Thyroid gland (tissue), 4 donors: ENCODE results near the gene TNS3.

Experiments used
- POLR2A ChIP-seq, 2 donors: fragments of 450-650 bp; IDR thresholded peaks; one replicate each; pipeline ENCODE4 v1.6.1; 2017; ENCODE audit warnings: antibody characterized with exemption in 2 of 2, mild to moderate bottlenecking in 2 of 2, moderate library complexity in 1 of 2
- TF ChIP-seq, protein P1 (sequence below), 6 experiments: fragments of 200-600 bp in 3 of 6; fragments of 450-650 bp in 3 of 6; sonication (generic) in 3 of 6; IDR thresholded peaks; one replicate each; pipeline ENCODE4 v1.5.1; 2016 to 2019; ENCODE audit warnings: antibody characterized with exemption in 6 of 6, mild to moderate bottlenecking in 2 of 6, inconsistent platforms in 1 of 6, moderate library complexity in 1 of 6

GRCh38 chr7:47415318-47416212 lies 166.3 kb downstream of the TNS3 start:
- TF ChIP-seq, protein P1, sequence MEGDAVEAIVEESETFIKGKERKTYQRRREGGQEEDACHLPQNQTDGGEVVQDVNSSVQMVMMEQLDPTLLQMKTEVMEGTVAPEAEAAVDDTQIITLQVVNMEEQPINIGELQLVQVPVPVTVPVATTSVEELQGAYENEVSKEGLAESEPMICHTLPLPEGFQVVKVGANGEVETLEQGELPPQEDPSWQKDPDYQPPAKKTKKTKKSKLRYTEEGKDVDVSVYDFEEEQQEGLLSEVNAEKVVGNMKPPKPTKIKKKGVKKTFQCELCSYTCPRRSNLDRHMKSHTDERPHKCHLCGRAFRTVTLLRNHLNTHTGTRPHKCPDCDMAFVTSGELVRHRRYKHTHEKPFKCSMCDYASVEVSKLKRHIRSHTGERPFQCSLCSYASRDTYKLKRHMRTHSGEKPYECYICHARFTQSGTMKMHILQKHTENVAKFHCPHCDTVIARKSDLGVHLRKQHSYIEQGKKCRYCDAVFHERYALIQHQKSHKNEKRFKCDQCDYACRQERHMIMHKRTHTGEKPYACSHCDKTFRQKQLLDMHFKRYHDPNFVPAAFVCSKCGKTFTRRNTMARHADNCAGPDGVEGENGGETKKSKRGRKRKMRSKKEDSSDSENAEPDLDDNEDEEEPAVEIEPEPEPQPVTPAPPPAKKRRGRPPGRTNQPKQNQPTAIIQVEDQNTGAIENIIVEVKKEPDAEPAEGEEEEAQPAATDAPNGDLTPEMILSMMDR (IDR thresholded peaks at IDR 0.05) = no peak
- no peak for TF ChIP-seq POLR2A (IDR thresholded peaks at IDR 0.05)
